ENCODE results near the gene MCCC2.

DNA sequence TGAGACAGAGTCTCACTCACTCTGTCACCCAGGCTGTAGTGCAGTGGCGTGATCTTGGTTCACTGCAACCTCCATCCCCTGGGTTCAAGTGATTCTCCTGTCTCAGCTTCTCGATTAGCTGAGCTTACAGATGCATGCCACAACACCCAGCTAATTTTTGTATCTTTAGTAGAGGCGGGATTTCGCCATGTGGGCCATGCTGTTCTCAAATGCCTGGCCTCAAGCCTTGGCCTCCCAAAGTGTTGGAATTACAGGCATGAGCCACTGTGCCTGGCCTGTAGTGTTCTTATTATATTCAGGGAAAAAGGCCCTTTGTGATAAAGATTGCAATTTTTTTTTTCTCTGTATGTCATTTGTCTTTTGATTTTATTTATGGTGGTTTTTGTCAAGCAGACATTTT is 24.0 kb upstream of the MCCC2 start:
- TF ChIP-seq, protein P1, sequence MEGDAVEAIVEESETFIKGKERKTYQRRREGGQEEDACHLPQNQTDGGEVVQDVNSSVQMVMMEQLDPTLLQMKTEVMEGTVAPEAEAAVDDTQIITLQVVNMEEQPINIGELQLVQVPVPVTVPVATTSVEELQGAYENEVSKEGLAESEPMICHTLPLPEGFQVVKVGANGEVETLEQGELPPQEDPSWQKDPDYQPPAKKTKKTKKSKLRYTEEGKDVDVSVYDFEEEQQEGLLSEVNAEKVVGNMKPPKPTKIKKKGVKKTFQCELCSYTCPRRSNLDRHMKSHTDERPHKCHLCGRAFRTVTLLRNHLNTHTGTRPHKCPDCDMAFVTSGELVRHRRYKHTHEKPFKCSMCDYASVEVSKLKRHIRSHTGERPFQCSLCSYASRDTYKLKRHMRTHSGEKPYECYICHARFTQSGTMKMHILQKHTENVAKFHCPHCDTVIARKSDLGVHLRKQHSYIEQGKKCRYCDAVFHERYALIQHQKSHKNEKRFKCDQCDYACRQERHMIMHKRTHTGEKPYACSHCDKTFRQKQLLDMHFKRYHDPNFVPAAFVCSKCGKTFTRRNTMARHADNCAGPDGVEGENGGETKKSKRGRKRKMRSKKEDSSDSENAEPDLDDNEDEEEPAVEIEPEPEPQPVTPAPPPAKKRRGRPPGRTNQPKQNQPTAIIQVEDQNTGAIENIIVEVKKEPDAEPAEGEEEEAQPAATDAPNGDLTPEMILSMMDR (conservative IDR thresholded peaks at IDR 0.05; ENCODE audit: low read depth, low read length), result no peak
- TF ChIP-seq EZH2 (IDR thresholded peaks at IDR 0.05; ENCODE audit: borderline replicate concordance, low read depth, low read length, poor library complexity, severe bottlenecking), result no peak

All from A673 (cell line).